GM21367 (cell line): ENCODE measurements around the gene SH3BP4.
"Not testable (repeated sequence)": the region's sequence is repeated elsewhere in the genome, so short reads cannot be mapped to it uniquely, and the experiment has no call there.

ENCODE experiments used
- ATAC-seq: cut with Tn5 transposase; IDR thresholded peaks from one replicate; pipeline ENCODE4 v1.9.1; 2021; ENCODE audit not compliant: unreplicated experiment

Gene SH3BP4

DNA sequence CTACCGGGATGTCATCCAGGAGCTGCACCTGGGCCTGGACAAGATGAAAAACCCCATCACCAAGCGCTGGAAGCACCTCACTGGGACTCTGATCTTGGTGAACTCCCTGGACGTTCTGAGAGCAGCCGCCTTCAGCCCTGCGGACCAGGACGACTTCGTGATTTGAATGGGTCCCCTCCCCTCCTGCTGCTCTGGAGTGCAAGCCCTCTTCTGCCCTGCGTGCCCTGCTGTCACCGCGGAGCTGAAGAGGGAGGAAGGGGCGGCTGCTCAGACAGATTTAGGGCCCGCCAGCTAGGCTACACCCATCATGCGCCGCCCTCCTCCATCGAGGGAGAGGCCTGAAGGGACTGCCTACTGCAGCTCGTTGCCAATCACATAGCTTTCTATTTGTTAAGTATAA, 101.8 kb downstream of the SH3BP4 start:
- no peak for ATAC-seq

DNA sequence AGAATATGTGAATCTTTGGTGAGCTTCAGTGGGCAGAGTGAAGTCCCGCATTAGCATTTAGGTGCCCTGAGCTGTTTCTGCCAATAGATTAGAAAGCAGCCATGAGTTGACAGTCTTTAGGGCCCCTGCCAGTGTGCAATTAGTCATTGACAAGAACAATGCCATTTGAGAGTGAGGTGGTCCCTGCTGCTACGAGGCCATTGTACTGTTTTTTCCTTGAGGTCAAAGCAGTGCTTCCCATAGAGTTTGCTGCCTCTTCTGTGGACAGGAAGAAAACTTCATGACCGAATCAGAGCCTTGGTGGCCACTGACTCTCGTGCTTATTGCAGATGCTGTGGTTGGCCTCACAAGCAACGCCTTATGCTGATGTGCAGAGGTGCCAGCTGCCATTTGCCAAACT, 102.7 kb downstream of the SH3BP4 start:
- ATAC-seq = no peak

DNA sequence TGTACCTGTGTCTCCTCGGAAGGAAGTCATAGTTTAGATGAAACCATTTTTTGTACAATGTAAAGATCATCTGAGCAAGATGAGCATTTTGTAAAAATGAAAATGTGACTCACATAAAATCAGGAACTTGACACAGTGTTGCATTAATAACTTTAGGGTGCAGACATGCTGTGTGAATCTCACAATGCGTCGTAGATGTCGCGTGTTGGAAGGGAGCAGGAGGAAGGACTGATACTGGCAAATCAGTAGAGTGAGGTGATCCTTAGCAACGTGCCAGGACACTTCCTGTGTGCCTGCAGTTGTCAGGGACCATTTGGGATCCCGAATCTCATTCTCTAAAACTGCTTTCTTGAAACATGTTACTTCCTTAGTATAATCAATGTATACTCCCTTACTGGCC, 103.1 kb downstream of the SH3BP4 start:
- ATAC-seq = no peak

DNA sequence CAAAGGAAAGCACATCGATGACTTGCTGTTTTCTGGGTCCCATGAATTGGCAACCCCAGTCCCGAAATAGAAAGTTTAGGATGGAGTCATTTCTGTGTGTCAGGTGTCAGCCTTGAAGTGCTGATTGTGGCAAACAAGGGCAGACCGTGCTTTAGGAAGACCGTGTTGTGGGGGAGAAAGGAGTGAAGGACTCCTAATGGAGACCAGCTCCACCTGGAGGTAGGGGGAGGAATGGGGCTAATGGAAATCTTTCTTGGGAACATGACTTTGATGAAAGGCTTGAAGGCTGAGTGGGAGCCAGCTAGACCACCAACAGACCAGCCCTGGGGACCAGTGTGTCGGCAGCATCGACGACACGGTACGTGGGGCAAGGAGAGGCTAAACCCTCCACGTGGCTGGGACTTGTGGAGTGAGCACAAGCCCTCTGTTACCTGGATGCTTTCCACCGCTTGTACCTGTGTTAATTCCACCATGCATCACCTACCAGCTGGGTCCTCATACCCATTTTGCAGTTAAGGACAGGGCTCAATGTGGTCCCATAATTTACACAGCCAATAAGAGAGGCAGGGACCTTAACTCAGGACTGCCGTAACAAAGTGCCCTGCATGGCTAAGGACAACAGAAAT, 104.2 kb downstream of the SH3BP4 start:
- ATAC-seq = no peak

DNA sequence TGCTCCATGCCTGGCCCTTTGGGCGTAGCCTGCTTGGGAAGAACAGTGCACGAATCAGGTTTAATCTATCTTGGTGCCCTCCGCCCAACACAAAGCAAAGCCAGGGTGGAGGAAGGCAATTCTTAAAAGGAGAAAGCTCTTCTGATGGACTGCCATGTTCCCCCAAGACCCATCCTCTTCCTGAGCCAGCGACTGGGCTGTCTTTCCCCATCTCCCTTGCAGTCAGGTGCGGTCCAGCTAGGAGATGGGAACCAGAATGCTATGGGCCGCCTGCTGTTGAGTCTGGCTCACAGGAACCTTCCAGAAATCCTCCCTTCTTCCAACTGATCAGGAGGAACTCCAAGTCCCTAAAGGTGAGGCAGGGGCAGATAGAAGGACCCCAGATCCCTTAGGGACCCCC, 105.0 kb downstream of the SH3BP4 start:
- no peak for ATAC-seq

DNA sequence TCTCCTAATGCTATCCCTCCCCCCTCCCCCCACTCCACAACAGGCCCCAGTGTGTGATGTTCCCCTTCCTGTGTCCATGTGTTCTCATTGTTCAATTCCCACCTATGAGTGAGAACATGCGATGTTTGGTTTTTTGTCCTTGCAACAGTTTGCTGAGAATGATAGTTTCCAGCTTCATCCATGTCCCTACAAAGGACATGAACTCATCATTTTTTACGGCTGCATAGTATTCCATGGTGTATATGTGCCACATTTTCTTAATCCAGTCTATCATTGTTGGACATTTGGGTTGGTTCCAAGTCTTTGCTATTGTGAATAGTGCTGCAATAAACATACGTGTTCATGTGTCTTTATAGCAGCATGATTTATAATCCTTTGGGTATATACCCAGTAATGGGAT, 105.8 kb downstream of the SH3BP4 start:
- not testable (repeated sequence) for ATAC-seq

DNA sequence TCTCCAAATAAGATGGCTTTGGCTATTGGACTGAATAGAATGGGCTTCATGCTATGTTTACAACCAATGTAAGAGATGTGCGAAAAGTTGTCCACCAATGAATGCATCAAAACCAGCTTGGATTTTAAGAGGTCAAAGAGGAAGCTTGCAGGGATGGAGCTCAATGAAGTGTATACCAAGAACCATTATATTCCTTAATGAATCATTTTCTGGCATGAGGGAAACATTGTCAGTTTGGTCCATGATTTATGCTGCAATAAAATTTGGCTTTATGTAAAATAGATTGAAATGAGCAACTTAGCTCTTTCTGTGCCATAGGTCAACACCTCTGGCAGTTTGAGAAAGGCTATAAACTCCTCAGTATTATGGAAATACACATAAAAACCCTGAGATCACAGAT, 107.3 kb downstream of the SH3BP4 start:
- no peak for ATAC-seq

DNA sequence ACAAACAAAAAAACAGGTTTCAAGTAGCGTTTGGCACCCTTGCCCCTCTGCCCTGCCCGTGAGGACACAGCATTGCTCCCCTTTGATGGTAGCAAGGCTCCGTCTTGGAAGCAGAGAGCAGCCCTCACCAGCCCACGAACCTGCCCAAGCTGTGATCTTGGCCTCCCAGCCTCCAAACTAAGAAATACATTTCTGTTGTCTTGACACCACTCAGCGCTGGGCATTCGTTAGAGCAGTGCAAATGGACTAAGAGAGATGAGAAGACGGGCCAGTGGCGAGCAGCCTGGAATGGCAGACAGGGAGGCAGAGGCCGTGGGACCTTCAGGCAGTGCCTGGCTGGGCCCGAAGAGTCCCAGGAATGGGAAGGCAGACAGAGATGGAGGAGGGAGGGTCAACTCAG, 109.8 kb downstream of the SH3BP4 start:
- ATAC-seq = no peak

DNA sequence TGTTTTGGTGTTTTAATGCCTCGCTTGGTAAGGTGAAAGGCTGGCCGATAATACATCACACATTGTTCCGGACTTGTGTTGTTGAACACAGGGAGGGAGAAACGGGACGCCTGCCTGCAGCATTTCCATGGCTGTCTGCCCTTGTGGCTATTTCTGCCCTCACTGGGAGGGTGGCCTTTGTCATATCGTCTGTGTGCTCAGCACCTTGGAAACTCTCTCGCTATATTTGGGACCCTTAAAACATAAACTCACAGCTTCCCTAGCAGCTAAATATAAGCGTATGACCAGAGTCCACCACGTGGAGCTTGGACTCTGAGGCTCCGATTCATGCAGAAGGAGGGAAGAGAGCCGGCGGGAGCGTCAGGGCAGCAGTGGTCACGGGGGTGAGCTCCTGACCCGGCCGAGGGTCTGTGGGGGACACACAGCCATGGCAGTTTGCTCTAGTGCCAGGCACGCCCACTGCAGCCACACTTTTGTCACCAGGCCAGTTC, 111.7 kb downstream of the SH3BP4 start:
- no peak for ATAC-seq

DNA sequence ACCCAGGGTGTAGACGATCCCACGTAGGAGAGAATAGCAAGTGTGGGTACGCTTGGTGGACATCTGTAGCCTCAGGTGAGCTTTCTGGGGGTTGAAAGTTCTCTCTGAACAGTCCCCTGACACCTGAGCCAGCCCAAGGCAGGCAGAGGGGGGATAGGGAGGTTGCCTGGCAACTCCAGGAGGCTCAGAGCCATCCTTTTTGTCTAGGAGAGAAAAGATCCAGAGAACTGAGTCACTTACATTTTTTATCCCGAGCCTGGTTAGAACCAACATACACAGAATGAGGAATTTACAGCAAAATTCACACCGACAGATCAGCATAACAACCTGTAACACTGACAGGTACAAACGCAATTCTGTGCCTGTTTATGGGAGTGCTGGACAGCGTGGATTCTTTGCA, 113.2 kb downstream of the SH3BP4 start:
- ATAC-seq = no peak

DNA sequence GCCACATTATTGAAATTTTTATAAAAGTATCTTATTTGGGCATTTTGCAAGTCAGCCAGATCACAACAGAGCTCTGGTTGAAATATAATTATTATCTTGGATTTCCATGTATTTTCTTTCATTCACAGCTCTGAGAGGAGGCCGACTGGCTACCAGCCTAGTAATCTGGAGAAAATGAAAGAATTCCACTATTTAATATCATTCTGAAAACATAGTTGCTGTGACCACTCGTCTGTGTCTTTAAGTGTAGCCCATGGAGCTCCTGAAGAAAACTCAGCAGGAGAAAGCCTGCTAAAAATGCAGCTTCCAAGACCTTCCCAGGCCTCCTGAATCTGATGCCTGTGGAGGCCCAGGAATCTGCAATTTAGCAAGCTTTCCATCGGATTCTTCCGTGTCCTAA, 114.7 kb downstream of the SH3BP4 start:
- ATAC-seq = no peak

DNA sequence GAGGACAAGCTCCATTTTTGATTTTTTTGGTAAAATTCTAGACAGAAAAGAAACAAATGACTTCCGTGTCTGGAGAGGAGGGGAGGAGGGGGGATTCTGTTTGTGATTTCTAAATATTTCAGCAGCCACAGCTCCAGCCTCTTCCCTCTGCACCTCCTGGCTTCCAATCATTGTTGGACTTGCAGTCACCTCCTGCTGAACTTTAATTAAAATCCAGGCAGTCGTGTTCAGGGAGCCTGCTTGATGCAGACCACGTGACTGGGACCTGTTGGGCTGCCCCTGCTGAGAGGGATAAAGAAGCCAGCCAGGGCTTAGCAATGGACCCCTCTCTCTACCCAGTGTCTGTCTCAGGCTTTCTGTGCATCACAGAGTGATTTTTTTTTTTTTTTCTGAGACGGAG, 115.1 kb downstream of the SH3BP4 start:
- no peak for ATAC-seq

DNA sequence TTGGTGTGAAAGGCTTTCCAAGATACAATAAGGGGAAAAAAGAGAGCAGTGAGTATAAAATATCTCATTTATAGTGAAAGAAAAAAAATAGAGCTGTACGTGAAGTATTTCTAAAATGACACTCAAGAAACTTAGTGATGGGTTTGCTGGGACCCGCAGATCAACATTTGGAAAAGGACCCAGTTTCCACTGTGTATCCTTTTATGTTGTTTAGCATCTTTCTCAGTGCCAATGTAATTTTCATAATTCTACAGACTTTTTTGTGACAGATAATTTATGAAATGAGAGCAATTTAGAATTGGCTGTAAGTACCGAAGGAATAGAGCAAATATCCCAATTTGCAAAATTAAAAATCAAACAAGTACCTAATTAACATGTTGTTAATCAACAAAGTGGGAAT, 116.9 kb downstream of the SH3BP4 start:
- ATAC-seq = no peak

DNA sequence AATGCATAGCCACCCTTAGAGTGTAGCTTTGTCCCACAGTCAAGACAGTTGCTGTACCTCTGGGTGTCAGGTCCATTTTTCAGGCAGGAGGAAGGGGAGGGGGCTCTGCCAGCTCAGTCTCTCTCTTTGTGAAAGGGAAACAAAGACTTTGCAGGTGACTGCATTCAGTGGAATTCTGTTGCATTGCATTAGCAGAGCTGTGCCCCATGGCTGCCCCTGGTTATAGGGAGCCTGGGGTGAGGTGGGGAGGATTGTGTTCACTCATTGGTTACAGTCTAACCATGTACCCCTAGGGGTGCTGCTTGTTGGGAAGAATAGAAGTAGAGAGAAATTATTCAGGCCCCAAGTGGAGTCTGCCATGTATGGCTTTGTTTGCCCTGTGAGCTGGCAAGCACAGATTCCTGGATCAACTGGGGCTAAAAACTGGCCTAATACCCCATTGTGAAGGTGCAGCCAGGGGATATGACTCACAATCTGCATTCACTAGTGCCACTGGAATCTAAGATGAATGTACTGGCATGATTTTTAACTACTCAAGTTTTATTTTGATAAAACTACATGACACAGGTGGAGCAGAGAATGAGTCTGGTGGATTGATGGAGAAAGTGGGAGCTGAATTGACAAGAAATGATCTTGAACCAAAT, 118.4 kb downstream of the SH3BP4 start:
- ATAC-seq = no peak

DNA sequence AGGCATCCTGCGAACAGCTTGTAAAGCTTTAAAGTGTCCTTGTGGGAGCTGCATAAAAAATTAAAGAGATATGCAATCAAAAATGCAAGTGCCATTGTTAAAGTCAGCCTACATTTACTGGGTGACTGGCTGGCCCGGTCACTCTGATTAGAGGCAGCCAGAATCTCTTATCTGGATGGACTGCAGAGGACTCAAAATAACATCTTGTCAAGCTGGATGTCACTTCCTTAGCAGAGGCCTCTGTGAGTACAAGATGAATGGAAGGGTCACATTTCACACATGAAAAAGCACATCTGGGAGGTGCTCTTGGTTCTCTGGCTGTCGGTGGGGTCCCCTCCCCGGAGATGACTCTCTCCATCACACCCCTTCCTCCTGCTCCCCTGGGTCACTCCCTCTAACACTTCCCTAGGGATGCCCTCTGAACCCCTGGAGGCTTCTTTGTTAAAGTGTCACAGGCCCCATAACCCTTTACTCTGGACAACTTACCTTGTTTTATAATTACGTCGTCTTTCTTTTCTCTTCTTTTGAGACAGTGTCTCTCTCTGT, 122.1 kb downstream of the SH3BP4 start:
- no peak for ATAC-seq

DNA sequence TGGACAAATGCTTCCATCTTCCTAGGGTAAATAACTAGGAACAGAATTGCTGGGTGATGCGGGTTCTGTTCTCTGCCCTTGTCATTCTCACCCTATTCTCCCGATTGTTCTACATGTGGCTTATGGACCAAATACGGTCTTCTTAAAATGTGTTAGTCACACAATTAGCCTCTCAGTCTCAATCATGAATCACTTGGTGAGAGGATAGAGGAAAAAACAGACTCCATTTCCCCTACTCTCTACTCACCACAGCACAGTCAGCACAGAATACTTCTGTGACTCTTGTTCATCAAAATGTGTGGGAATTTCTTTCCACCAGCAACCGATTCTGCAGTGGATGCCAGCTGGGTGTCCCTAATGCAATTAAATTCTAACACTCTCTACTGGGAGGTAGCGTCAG, 125.2 kb downstream of the SH3BP4 start:
- no peak for ATAC-seq

DNA sequence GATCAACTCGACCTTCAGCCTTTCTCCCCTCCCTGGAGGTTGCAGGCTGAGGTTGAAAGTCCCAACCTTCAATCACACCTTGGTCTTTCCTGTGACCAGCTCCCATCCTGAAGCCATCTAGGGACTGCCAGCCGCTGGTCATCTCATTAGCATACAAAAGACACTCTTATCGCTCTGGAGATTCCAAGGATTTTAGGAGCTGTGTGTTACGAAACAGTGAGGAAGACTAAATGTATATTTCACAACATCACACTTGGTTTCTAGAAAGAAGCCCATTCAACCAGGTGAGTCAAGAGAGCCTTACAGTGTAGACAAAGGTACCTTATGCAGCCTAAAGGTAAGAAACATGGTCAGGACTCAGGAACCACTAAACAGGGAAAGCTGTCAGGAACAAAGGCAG, 126.4 kb downstream of the SH3BP4 start:
- no peak for ATAC-seq

DNA sequence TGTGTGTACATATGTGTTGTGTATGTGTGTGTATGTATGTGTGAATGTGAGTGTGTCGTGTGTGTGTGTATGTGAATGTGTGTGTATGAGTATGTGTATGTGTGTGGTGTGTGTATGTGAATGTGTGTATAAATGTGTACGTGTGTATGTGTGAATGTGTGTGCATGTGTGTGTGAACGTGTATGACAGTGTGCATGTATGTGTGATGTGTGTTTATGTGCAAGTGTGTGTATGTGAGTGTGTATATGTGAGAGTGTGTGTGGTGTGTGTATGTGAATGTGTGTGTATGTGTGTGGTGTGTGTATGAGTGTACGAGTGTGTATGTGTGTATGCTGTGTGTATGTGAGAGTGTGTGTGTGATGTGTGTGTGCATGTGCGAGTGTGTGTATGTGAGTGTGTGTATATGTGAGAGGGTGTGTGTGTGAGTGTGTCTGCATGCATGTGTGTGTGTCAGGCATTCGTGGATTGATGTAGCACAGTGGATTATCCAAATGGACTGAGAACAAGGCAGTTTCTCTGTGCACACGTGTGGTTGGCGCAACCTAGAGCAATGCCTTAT, 127.2 kb downstream of the SH3BP4 start:
- no peak for ATAC-seq

DNA sequence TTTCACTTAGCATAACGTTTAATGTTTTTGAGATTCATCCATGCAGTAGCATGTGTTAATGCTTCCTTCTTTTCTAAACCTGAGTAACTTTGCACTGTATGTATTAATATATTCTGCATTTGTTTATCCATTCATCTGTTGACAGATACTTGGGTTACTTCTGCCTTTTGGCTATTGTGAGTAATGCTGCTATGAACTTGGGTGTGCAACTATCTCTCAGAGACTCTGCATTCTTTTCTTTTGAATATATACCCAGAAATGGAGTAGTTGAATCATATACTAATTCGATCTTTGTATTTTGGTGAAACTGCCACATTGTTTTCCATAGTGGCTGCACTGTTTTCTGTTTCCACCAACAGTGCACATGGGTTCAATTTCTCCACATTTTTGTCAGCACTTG, 128.3 kb downstream of the SH3BP4 start:
- no peak for ATAC-seq

DNA sequence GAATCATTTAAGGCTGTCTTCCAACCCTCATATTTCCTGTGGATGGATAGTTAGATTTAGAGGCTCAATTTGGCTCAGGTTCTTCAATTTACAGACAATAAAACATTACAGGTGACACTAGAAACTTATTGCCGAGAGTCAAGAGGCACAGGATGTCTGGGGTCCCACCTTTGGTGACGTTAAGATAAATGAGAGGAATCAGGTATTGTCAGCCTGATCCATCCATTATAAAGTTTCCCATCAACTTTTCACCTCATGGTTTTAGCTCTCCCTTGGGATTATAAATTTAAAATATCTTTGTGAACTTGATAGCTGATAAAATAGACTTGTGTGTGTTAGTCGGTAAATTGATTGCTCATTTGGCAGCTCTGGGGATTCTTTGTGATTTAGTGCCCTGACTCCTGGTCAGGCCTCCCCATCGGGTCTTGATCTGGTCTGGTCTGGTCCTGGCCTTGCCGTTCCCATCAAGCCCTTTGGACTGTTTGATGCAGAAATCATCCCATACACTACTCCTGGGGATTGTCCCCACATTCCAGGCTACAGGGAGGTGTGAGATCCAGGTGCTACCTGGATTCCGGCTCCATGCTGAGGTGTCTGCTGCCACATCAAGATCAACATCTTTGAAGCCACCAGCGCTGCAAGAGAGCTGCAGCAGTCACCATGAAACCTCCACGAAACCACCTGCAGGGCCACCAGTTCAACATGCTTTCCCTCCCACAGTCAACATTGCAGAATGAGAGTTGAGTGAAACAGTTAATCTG, 130.9 kb downstream of the SH3BP4 start:
- no peak for ATAC-seq

DNA sequence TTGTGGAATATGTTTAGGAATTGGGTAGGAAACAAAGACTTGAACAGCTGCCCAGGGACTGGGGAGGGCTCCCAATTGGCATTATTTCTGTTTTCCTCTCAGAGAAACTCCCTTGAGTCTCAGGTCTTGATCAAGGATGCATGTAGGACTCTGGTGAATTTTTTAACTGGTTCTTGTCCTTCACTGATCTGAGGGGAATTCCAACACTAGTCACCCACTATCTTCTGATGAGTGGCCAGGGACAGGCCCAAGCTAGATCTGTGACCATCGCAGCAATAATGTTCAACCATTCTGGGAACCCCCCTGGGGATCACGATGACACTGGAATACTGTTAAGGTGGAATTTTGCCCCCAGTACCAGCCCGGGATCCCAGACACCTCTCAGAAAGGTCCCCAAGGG, 132.0 kb downstream of the SH3BP4 start:
- ATAC-seq = no peak

DNA sequence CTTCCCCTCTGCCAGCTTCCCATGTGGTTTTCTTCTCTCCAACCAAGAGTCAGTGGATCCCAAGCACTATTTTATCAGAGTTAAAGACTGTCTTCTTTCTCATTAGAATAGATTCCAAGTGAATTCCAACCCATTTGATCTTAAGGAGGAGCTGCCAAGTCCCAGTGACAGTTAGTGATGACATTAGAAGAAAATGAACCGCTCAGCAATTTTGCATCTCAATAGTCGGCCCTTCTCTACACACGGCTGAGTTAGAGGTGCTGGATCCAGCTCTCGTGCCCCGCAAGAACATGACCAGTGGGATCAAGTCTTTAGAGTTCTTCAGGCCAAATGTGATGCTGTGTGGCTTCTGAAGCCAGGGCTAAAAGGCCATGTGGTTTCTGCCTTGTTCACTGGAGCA, 132.6 kb downstream of the SH3BP4 start:
- ATAC-seq = no peak
